KMS-11 (cell line): ENCODE results near the gene SNX14.
A peak's percentile ranks its signal among the peaks of the same experiment; 100 is the strongest.

Source experiments
- H2AFZ ChIP-seq: fragments of 200-600 bp; sonication (generic); 2 replicates; pipeline ENCODE4 v1.6.1; 2016; ENCODE audit warnings: antibody characterized with exemption, mixed run types, low read depth
- H3K27ac ChIP-seq: fragments of 200-600 bp; sonication (generic); 2 replicates; pipeline ENCODE4 v1.6.1; 2016; ENCODE audit warnings: mild to moderate bottlenecking, mixed run types
- H3K27me3 ChIP-seq: fragments of 200-600 bp; sonication (generic); 2 replicates; pipeline ENCODE4 v1.6.1; 2017; ENCODE audit warnings: mild to moderate bottlenecking, low read depth, mixed run types, moderate library complexity; ENCODE audit not compliant: insufficient read depth
- H3K36me3 ChIP-seq: fragments of 200-600 bp; sonication (generic); 2 replicates; pipeline ENCODE4 v1.6.1; 2017; ENCODE audit warnings: mild to moderate bottlenecking, mixed run types; ENCODE audit not compliant: insufficient read depth
- H3K4me1 ChIP-seq: fragments of 200-600 bp; sonication (generic); 2 replicates; pipeline ENCODE4 v1.6.1; 2016; ENCODE audit warnings: mild to moderate bottlenecking, low read depth, mixed run types; ENCODE audit not compliant: poor library complexity, severe bottlenecking
- H3K4me2 ChIP-seq: fragments of 200-600 bp; sonication (generic); 2 replicates; pipeline ENCODE4 v1.7.0; 2016; ENCODE audit warnings: mild to moderate bottlenecking, mixed run types
- H3K4me3 ChIP-seq: fragments of 200-600 bp; sonication (generic); IDR thresholded peaks from 2 replicates; pipeline ENCODE4 v1.6.1; 2017; ENCODE audit warnings: low read depth, low read length, mixed read lengths; ENCODE audit not compliant: insufficient read depth
- H3K79me2 ChIP-seq: fragments of 200-600 bp; sonication (generic); 2 replicates; pipeline ENCODE4 v1.6.1; 2016; ENCODE audit warnings: low read depth, mixed run types; ENCODE audit not compliant: insufficient read depth
- H3K9ac ChIP-seq: fragments of 200-600 bp; sonication (generic); 2 replicates; pipeline ENCODE4 v1.6.1; 2016; ENCODE audit warnings: mild to moderate bottlenecking, mixed run types
- H4K20me1 ChIP-seq: fragments of 200-600 bp; sonication (generic); 2 replicates; pipeline ENCODE4 v1.6.1; 2016; ENCODE audit warnings: mild to moderate bottlenecking, mixed run types; ENCODE audit not compliant: insufficient read depth
- CTCF ChIP-seq: fragments of 200-600 bp; sonication (generic); conservative IDR thresholded peaks from 2 replicates; pipeline ENCODE4 v1.6.1; 2017; ENCODE audit warnings: low read depth, mild to moderate bottlenecking, antibody characterized with exemption, low read length, moderate library complexity, mixed read lengths

SNX14 gene

GRCh38 chr6:85610182-85610895 is 16.7 kb upstream of the SNX14 start:
- Histone ChIP-seq H3K79me2 (no peaks in the 10 kb centered on the region; the same call in 1 of the 2 replicates), H3K9ac (no peak overlapping the region), H3K4me2 (no peak overlapping the region), H3K36me3 (peaks cover 13% of the 10 kb centered on the region; the same call in 1 of the 2 replicates), H3K27me3 (no peaks in the 10 kb centered on the region), H3K27ac (no peak overlapping the region), H4K20me1 (no peaks in the 10 kb centered on the region), H3K4me1 (no peaks in the 10 kb centered on the region), H3K4me3 (no peak overlapping the region), H2AFZ (no peak overlapping the region)
- no peak for TF ChIP-seq CTCF

GRCh38 chr6:85602100-85602499 is 8.4 kb upstream of the SNX14 start:
- Histone ChIP-seq H3K79me2 (no peaks in the 10 kb centered on the region), H3K27ac (no peak overlapping the region), H3K4me1 (peaks cover 20% of the 10 kb centered on the region), H2AFZ (no peak overlapping the region), H3K36me3 (no peaks in the 10 kb centered on the region), H4K20me1 (no peaks in the 10 kb centered on the region), H3K4me2 (no peak overlapping the region), H3K27me3 (no peaks in the 10 kb centered on the region), H3K9ac (no peak overlapping the region), H3K4me3 (no peak overlapping the region)
- TF ChIP-seq CTCF, result no peak

- Histone ChIP-seq H3K4me2 (no peak overlapping the region), H3K4me1 (peaks cover 25% of the 10 kb centered on the region), H3K36me3 (no peaks in the 10 kb centered on the region), H3K27me3 (no peaks in the 10 kb centered on the region), H3K4me3 (no peak overlapping the region), H2AFZ (no peak overlapping the region), H4K20me1 (no peaks in the 10 kb centered on the region), H3K79me2 (no peaks in the 10 kb centered on the region), H3K9ac (no peak overlapping the region), H3K27ac (no peak overlapping the region)
- no peak for TF ChIP-seq CTCF
Measured at GRCh38 chr6:85600713-85601313, 7.2 kb upstream of the SNX14 start.

GRCh38 chr6:85594197-85594930 is 706 bp upstream of the SNX14 start:
- Histone ChIP-seq H4K20me1 (no peaks in the 10 kb centered on the region), H3K27me3 (no peaks in the 10 kb centered on the region), H3K4me2 (peak overlapping the region; percentile 77), H3K79me2 (no peaks in the 10 kb centered on the region; the same call in 1 of the 2 replicates), H3K4me3 (no peak overlapping the region), H3K4me1 (peaks cover 26% of the 10 kb centered on the region), H2AFZ (peak overlapping the region; percentile 66), H3K27ac (peak overlapping the region; percentile 71), H3K9ac (peak overlapping the region; percentile 62), H3K36me3 (no peaks in the 10 kb centered on the region)
- TF ChIP-seq CTCF, result no peak
